ENCODE data around the gene MEMO1.

DNA sequence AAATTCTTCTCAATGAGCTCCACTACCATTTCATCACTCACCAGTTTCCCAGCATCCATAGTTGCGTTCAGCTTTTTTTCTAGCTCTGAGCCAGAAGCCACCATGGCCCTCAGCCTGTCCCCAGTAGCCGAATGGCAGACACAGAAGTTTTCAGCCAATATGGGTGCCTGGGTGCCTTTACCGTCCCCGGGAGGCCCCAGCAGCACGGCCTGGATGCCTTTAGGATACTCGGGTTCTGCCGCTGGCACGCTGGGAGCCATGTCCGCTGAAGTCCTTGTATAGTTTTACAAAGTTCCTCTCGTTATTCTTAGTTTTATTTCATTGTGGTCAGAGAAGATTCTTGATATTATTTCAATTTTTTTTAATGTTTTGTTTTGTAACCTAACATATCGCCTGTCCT is 187.2 kb downstream of the MEMO1 start:
- TF ChIP-seq HDGF (IDR thresholded peaks at IDR 0.05; ENCODE audit: borderline replicate concordance) (no peak), SUZ12 (IDR thresholded peaks at IDR 0.05) (no peak), BHLHE40 (IDR thresholded peaks at IDR 0.05; ENCODE audit: borderline replicate concordance) (no peak), FOXM1 (IDR thresholded peaks at IDR 0.05; ENCODE audit: borderline replicate concordance) (no peak), FOXA1 (IDR thresholded peaks at IDR 0.05) (no peak), ARNT (IDR thresholded peaks at IDR 0.05) (no peak), ELF4 (IDR thresholded peaks at IDR 0.05) (no peak), SP1 (IDR thresholded peaks at IDR 0.05) (no peak), LEF1 (IDR thresholded peaks at IDR 0.05; ENCODE audit: borderline replicate concordance) (no peak), TARDBP (IDR thresholded peaks at IDR 0.05) (no peak), ZNF384 (IDR thresholded peaks at IDR 0.05) (no peak), CTBP1 (IDR thresholded peaks at IDR 0.05; ENCODE audit: borderline replicate concordance) (no peak)
